CD14-positive monocyte (primary cell): Measurements from ENCODE around the gene NDP. TPM values are rescaled to one million over a fixed set of nuclear protein-coding genes. Genes with fewer than 3 reads are reported as not detected.

ENCODE experiments used
- DNase-seq, 3 donors: peaks; one replicate each; pipeline ENCODE4 v3.0.0-alpha.2; 2011 to 2022
- H2AFZ ChIP-seq: 2 replicates; pipeline ENCODE4 v1.6.0; 2012; ENCODE audit warnings: mild to moderate bottlenecking, low read depth, low read length, inconsistent platforms; ENCODE audit not compliant: insufficient read depth, poor library complexity, severe bottlenecking
- H3K27ac ChIP-seq, 2 donors: 1 replicate in 1 of 2; 2 replicates in 1 of 2; pipeline ENCODE4 v1.5.1; 2012 to 2013; ENCODE audit warnings: low read length in 2 of 2, control low read depth in 1 of 2, inconsistent platforms in 1 of 2, low read depth in 1 of 2, mild to moderate bottlenecking in 1 of 2
- H3K27me3 ChIP-seq, 2 donors: one replicate each; pipeline versions ENCODE4 v1.6.0 to v1.6.1; 2011 to 2013; ENCODE audit warnings: low read length in 2 of 2; ENCODE audit not compliant: control insufficient read depth in 2 of 2, insufficient read depth in 2 of 2
- H3K36me3 ChIP-seq, 2 donors: replicated peaks in 1 of 2; 1 replicate in 1 of 2; 2 replicates in 1 of 2; pipeline versions ENCODE4 v1.5.1 to v1.6.1; 2012 to 2013; ENCODE audit warnings: low read length in 2 of 2, control low read depth in 1 of 2, inconsistent platforms in 1 of 2, mild to moderate bottlenecking in 1 of 2; ENCODE audit not compliant: insufficient read depth in 2 of 2, control insufficient read depth in 1 of 2
- H3K4me1 ChIP-seq, 2 donors: 1 replicate in 1 of 2; 2 replicates in 1 of 2; pipeline versions ENCODE4 v1.5.1 to v1.6.1; 2012 to 2013; ENCODE audit warnings: low read length in 2 of 2, control low read depth in 1 of 2, inconsistent platforms in 1 of 2, mild to moderate bottlenecking in 1 of 2, moderate library complexity in 1 of 2; ENCODE audit not compliant: insufficient read depth in 2 of 2, control insufficient read depth in 1 of 2
- H3K4me2 ChIP-seq: replicated peaks from 2 replicates; pipeline ENCODE3; 2012; ENCODE audit warnings: low read length, moderate library complexity, mild to moderate bottlenecking; ENCODE audit not compliant: poor library complexity, severe bottlenecking; ENCODE audit errors: extremely low read depth
- H3K4me3 ChIP-seq, 3 experiments: fragments of 200-600 bp in 1 of 3; sonication (generic) in 1 of 3; replicated peaks in 1 of 3; 1 replicate in 2 of 3; 2 replicates in 1 of 3; pipeline ENCODE4 v1.5.1; 2011 to 2013; ENCODE audit warnings: low read length in 3 of 3, mild to moderate bottlenecking in 3 of 3, control low read depth in 2 of 3, low read depth in 2 of 3, inconsistent platforms in 1 of 3, moderate library complexity in 1 of 3
- H3K79me2 ChIP-seq: 2 replicates; pipeline ENCODE4 v1.6.0; 2012; ENCODE audit warnings: mild to moderate bottlenecking, control low read depth, inconsistent platforms, low read length, moderate library complexity; ENCODE audit not compliant: insufficient read depth
- H3K9ac ChIP-seq: 2 replicates; pipeline ENCODE4 v1.6.0; 2017; ENCODE audit warnings: low read length, mild to moderate bottlenecking; ENCODE audit not compliant: insufficient read depth, poor library complexity, severe bottlenecking
- H3K9me3 ChIP-seq, 2 donors: replicated peaks in 1 of 2; 1 replicate in 1 of 2; 2 replicates in 1 of 2; pipeline versions ENCODE4 v1.5.1 to v1.6.1; 2012 to 2013; ENCODE audit warnings: low read length in 2 of 2, control low read depth in 1 of 2; ENCODE audit not compliant: control insufficient read depth in 1 of 2, insufficient read depth in 1 of 2
- H4K20me1 ChIP-seq: 2 replicates; pipeline ENCODE4 v1.6.0; 2012; ENCODE audit warnings: mild to moderate bottlenecking, low read length, control low read depth, moderate library complexity; ENCODE audit not compliant: insufficient read depth
- H3K27ac Mint-ChIP-seq, 7 donors: one replicate each; pipeline ENCODE4 v1.8.0; 2020; ENCODE audit warnings: mild to moderate bottlenecking in 7 of 7, mixed read lengths in 7 of 7, moderate library complexity in 6 of 7, inconsistent platforms in 2 of 7
- H3K27me3 Mint-ChIP-seq, 3 donors: one replicate each; pipeline ENCODE4 v1.8.0; 2021 to 2022; ENCODE audit warnings: low read depth in 3 of 3, mild to moderate bottlenecking in 3 of 3, mixed read lengths in 3 of 3, moderate library complexity in 3 of 3, inconsistent platforms in 1 of 3
- H3K36me3 Mint-ChIP-seq, 2 donors: one replicate each; pipeline ENCODE4 v1.8.0; 2020; ENCODE audit warnings: mixed read lengths in 2 of 2, inconsistent platforms in 1 of 2, mild to moderate bottlenecking in 1 of 2
- H3K4me1 Mint-ChIP-seq: one replicate; pipeline ENCODE4 v1.8.0; 2020; ENCODE audit warnings: mild to moderate bottlenecking, mixed read lengths
- H3K4me3 Mint-ChIP-seq, 2 donors: one replicate each; pipeline ENCODE4 v1.8.0; 2020; ENCODE audit warnings: mild to moderate bottlenecking in 2 of 2, mixed read lengths in 2 of 2, moderate library complexity in 1 of 2
- H3K9me3 Mint-ChIP-seq, 7 donors: one replicate each; pipeline ENCODE4 v1.8.0; 2020 to 2022; ENCODE audit warnings: mixed read lengths in 7 of 7, mild to moderate bottlenecking in 6 of 7, moderate library complexity in 6 of 7, inconsistent platforms in 2 of 7
- CTCF ChIP-seq: fragments of 200-600 bp; IDR thresholded peaks from one replicate; pipeline ENCODE4 v1.8.0; 2022; ENCODE audit warnings: antibody characterized with exemption, mild to moderate bottlenecking
- WGBS: methylation state at CpG from one replicate; pipeline ENCODE4 v1.1.5; 2013; ENCODE audit warnings: missing lambda C conversion rate; ENCODE audit not compliant: insufficient coverage; 5-methylcytosine and 5-hydroxymethylcytosine counted together
- intact Hi-C, 2 donors: fragments of 100-400 bp; cut with micrococcal nuclease; formaldehyde crosslinking; loops; one replicate each; pipeline versions ENCODE4 v1.15.0 to v1.15.1; 2023
- polyA plus RNA-seq, 3 donors: library from polyadenylated mRNA; depleted of rRNA in 1 of 3; unstranded in 2 of 3; stranded (reverse) in 1 of 3; fragments of 300-500 nt in 2 of 3; fragments of >200 nt in 1 of 3; fragmentation: Illumina TruSeq in 2 of 3; gene quantifications; 1 replicate in 2 of 3; 2 replicates in 1 of 3; pipeline ENCODE4 v1.2.3, GENCODE V29; 2012 to 2021

Gene NDP
- polyA plus RNA-seq, 3 donors, result not detected

- Histone ChIP-seq H3K9me3 (no peaks in the 10 kb centered on the region), H3K27me3 (peaks cover 24 to 54% of the 10 kb centered on the region in 2 donors), H3K79me2 (no peaks in the 10 kb centered on the region), H3K36me3 (no peaks in the 10 kb centered on the region), H2AFZ (no peak overlapping the region), H3K4me2 (no peak overlapping the region), H3K9ac (no peak overlapping the region), H3K4me3 (no peak overlapping the region), H4K20me1 (no peaks in the 10 kb centered on the region), H3K4me1 (peaks cover 0 to 9% of the 10 kb centered on the region in 2 donors), H3K27ac (no peak overlapping the region)
- Mint-ChIP-seq H3K27me3 (peaks cover 18 to 53% (median 33%) of the 10 kb centered on the region in 3 donors), H3K4me1 (peaks cover 17% of the 10 kb centered on the region), H3K27ac (no peak overlapping the region), H3K9me3 (peaks cover 0 to 3% (median 0%) of the 10 kb centered on the region in 7 donors), H3K36me3 (peaks cover 0 to 1% of the 10 kb centered on the region in 2 donors), H3K4me3 (no peak overlapping the region)
- DNase-seq, result peak in 1 of 3 donors; percentile 26
- TF ChIP-seq CTCF, result no peak
- intact Hi-C loops, result loop anchor here in 1 of 2 donors (10.0 kb wide), 1 partner anchor 54 kb away; no protein-coding TSS in a partner anchor
- no CpG with 5 or more reads among the region's 5 CpGs for WGBS
These were observed 2.7 kb downstream of the NDP start for GRCh38 chrX:43970528-43970927.

- H3K27ac Mint-ChIP-seq, result no peak overlapping the region
- Histone ChIP-seq H3K27ac (no peak overlapping the region), H3K36me3 (no peaks in the 10 kb centered on the region), H3K4me2 (no peak overlapping the region), H3K27me3 (peaks cover 22 to 47% of the 10 kb centered on the region in 2 donors), H3K4me1 (peaks cover 0 to 9% of the 10 kb centered on the region in 2 donors), H3K4me3 (no peak overlapping the region), H3K9ac (no peak overlapping the region), H2AFZ (no peak overlapping the region), H4K20me1 (no peaks in the 10 kb centered on the region), H3K9me3 (no peaks in the 10 kb centered on the region), H3K79me2 (no peaks in the 10 kb centered on the region)
- H3K36me3 Mint-ChIP-seq, result peaks cover 0 to 1% of the 10 kb centered on the region in 2 donors
- no peak overlapping the region for H3K4me3 Mint-ChIP-seq
- peaks cover 0 to 2% (median 0%) of the 10 kb centered on the region in 7 donors for H3K9me3 Mint-ChIP-seq
- 100% methylated on average over 6 of the region's 19 CpGs for WGBS
- no peak for TF ChIP-seq CTCF
- peaks cover 18 to 50% (median 33%) of the 10 kb centered on the region in 3 donors for H3K27me3 Mint-ChIP-seq
- peaks cover 17% of the 10 kb centered on the region for H3K4me1 Mint-ChIP-seq
- intact Hi-C loops, result loop anchor here (10.0 kb wide), 2 partner anchors 45 to 55 kb away; no protein-coding TSS in a partner anchor
- no peak for DNase-seq
These were observed 3.4 kb downstream of the NDP start for GRCh38 chrX:43969504-43970501.
